HG03139 (cell line): ENCODE data around the gene DHX16.
"Not testable (repeated sequence)": the region's sequence is repeated elsewhere in the genome, so short reads cannot be mapped to it uniquely, and the experiment has no call there.

Experiments
- ATAC-seq: cut with Tn5 transposase; IDR thresholded peaks from one replicate; pipeline ENCODE4 v1.9.1; 2021; ENCODE audit not compliant: unreplicated experiment

DHX16 gene

DNA sequence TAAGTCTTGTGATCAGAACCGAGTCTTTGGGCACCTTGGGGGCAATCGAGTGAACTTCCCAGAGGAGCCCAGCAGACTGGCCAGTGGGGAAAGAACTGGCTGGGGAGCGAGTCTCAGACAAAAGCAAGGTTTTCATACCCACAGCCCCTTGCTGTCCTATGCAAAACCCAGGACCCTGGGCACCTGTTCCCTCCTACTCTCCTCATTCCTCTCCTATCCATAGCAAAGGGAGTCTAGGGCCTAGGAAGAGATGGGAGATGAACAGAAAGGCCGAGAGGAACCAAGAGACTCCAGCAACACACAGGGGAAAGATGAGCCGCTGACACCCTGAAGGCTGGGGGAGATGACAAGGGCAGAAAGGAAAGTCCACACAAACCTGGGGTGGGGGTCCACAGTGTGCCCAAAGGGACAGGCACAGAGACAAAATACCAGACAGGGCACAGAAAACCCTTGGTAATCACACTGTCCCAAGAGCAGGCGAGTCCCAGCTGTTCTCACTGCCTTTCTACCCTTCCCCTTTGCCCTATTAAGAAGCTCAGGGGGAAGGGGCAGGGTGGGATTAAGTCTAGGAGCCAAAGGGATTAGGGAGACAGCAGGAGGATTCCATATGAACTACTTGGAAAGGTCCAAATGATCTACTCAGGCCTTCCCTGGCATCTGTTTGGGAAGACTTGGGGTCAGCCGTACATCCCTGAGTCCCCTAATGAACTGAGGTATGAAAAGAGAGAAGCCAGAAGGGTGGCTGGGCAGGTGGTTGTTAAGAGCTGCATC is 7.1 kb upstream of the DHX16 start:
- ATAC-seq = no peak

DNA sequence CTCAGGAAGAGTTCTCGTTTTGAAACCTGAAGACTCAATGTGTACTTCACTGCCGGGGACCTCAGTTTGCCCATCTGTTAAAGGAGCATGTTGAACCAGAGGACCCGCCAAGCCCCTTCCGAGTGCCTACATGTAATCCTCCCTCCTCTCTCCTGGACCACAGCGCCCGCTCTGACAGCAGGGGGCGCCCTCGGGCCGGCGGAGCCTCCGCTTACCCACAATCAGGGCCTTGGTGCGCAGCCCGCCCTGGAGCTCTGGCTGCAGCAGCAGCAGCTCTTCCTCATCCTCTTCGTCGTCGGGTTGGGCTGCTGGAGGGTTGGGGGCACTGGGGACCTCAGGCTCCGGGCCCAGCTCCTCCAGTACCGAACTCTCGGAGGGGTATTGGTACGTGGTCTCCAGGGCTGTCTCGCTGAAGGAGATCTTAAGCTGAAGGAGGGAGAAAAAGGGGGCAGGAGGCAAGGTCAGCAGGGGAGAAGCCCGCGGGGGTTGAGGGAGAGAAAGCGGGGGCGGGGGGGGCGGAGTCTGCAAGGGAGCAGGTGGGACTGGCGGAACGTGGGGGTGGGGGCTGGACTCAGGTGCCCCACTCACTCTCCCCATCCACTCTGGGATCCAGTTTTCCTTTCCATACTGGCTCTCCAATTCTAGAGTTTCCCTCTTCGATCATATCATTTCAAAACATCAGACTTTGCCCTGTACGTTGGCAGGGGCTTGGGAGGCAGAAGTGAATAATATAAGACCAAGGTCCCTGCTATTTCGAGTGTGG is 6.3 kb upstream of the DHX16 start:
- ATAC-seq = no peak

DNA sequence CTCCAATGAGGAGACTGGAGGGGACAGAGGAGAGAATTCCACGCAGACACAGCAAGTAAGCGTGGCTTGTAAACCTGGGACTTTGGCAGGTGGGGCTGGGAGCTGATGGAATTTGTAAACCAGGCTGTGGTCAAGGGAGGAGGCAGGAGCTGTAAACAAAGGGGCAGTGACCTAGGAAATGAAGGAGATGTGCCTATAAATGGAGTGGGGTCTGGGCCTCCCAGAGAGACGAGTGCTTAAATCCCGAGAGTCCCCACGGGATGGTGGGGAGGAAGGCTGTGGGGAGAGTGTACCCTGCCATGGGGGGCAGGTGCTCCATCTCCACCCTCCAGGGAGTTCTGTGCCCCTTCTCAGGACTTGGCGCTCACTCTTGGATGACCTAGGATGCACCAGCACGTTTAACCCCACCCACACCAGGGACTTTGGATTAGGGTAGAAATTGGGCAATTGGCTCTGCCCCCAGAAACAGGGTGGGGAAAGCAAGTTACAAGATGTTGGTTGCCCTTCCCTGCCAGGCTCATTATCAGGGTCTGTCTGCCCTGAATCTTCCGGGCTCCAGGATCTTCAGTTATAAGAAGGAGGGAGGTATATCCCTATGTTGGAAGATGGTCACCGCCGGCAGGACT is 4.0 kb upstream of the DHX16 start:
- no peak for ATAC-seq

DNA sequence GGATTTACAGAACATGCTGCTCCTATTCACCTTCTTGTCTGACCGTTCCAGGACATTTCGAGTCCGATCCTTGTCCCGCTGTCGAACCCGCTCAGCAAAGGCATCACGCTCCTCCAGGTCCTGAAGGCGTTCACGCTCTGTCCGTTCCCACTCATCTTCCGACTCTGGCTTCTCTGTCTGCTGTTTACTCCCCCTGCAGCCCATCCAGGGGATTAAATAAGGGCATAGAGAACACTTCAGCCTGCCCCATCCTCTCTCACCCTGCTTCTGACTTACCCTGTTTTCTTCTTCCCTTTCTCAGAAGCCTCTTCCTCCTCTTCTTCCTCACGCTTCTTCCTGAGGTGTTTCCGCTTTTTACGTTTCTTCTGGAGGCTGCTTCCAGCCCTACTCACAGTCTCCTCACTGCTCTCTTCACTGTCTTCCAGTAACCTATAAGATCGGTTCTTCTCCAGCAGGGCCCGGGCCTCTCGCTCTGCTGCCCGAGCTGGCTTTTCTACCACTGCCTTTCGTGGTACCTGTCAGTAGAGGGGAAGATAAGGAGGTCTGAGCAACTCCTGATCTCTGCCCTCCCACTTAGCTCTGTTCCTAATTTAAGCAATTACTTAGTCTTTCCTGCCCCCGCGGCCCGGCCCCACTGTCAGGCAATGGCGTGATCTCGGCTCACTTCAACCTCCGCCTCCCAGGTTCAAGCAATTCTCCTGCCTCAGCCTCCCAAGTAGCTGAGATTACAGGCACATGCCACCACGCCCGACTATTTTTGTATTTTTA is 1.9 kb downstream of the DHX16 start:
- no peak for ATAC-seq

- ATAC-seq = not testable (repeated sequence)
These were observed 6.5 kb downstream of the DHX16 start for GRCh38 chr6:30666300-30666699.

GRCh38 chr6:30664994-30665767 is 7.6 kb downstream of the DHX16 start:
- no peak for ATAC-seq

DNA sequence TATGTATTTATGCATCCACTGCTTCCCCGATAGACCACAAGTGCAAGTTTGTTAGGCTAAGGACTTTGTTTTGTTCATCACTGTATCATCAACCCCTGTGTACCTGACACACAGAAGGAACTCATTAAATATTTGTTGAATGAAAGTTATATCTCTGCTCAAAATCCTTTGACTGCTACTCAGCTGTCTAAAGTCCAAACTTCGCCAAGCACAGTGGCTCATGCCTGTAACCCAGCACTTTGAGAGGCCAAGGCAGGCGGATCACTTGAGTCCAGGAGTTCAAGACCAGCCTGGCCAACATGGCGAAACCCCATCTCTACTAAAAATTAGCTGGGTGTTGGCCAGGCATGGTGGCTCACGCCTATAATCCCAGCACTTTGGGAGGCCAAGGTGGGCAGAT is 14.9 kb downstream of the DHX16 start:
- ATAC-seq = not testable (repeated sequence)

DNA sequence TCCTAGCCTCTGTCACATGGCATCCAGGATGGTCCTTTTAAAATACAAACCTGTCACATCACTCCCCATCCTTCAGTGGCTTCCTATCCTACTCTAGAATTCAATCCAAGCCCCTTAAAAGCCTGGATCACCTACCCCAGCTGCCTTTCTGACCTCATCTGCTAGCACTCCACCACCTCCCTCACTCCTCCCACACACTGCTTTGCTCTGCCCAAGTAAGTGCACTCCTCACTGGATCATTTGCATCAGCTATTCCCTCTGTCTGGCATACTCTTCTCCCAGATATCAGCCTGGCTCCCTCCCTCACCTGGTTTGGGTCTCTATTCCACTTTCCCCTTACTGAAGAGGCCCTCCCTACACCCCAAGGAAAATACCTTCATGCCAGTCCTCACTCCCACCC is 15.4 kb downstream of the DHX16 start:
- no peak for ATAC-seq

DNA sequence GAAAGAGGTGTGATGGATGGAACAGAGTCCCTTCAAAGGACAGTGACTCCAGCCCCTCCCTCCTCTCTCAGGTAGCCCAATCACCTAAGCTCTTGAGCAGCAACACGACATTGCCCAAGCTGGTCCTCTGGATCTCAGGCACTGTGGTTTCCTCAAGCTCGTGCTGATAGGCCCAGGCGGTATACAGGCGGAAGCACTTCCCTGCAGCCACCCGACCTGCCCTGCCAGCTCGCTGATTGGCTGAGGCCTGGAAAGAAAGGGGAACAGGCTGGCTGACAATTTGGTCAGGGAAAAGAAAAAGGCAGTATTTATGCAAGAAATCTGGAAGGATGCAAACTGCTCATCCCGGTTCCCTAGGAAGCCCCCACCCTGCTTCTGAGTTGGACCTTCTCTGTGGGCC is 16.3 kb downstream of the DHX16 start:
- no peak for ATAC-seq

DNA sequence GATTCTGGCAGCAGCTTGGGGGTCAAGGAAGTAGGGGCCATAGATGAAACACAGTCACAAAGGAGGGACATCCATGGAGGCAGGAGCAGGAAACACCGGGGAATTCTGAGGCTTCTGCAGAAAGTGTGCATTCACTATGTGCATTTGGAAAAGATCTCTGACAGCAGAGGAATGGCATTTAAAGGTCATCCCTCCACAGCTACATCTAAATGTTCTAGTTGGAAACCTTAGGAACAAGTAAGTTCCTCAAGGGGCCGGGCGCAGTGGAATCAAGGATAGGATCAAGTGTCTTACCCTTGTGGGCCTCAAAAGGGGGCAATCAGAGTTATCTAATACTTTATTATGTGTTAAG is 17.1 kb downstream of the DHX16 start:
- ATAC-seq = no peak

- ATAC-seq = no peak
These were observed 17.7 kb downstream of the DHX16 start for GRCh38 chr6:30654798-30655742.

GRCh38 chr6:30651143-30651542 is 21.7 kb downstream of the DHX16 start:
- no peak for ATAC-seq

DNA sequence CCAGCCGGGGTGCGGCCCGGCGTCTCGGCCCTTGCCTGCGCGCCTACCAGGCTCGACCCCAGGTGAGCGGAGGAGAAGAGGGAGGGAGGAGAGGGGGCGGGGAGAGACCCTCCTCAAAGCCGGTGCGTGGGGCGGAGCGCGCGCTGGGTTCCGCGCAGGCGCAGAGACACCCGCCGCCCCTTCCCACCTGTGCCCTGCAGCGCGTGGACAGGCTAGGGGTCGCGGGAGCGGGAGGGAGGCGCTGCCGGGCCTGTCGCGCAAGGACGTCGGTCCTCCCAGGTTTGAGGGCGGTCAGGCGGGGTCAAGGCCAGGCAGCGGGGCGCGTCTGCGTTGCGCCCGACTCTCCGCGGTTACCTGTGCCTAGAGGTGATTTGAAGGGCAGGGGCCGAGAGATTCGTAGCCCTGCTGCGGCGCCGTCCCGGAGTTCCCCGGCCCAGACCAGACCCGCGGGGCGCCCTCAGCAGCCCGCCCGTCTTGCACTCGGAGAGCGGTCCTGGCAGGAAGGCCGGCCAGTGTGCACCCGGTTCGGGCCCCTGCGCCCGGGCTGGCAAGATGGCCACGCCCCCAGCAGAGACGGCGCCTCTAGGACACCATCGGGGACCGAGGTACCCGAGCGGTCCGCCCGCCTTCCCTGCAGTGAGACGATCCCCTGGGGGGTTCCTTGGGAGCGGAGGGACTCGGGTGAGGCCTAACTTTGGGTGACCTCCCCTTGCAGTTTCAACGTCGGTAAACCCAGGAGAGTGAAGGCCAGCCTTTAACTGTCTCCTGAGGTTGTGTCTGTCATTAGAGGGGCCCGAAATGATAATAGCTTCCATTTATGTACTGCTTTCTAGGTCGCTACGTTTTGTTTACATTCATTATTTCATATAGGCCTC is 25.3 kb downstream of the DHX16 start:
- ATAC-seq = peak; percentile 53

DNA sequence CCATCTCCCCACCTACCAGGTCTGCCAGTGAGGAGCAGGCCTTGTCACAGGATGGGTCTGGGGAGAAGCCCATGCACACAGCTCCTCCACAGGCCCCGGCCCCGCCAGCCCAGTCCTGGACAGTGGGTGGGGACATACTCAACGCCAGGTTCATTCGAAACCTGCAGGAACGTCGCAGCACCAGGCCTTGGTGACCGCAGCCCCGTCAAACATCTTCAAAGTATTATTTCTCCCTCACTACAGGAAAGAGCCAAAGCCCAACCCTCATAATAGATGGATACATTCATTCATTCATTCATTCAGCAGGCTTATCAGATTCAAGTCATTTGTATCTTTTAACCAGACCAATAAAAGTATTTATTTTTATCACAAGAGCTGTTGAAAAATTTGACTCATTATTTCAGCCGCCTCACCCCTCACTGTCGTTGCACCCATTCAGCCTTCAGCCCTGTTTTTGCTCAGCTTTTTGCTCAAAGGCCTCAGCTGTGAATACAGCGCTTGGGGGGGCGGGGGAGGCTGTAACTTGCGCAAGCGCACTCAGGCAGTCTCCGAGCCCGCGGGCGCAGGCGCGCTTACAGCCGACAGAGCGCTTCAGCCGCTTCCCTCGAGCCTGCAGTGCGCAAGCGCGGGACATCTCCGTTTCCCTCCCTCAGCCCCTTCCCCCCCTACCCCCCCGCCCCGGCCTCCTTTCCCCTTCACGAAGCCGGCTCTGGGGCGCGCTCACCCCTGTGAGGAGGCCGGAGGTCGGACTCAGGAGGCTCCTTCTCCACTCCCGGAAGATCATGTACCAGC is 26.2 kb downstream of the DHX16 start, which contains the start of gene C6orf136:
C6orf136 (plus strand) TSS at position 684 of the 792 bp plus-strand sequence; CDS start at position 783, 99 bp downstream.
- ATAC-seq = peak; percentile 47

DNA sequence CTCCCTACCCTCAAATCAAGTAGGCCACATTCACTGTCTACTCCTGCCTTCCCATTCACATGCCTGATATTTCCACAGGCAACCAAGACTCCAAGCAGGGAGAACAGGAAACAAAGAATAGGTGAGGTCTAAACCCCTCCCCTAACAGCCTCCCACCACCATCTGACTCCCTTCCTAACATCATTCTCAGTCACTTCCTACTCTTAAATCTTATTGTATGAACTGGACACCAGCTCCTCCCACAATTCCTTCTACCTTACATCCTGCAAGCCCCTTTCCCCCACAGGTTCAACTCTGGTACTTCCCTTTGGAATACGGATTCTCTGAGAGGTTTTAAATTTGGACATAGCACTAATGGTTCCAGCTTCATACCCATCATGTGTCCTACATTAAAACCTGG is 26.8 kb downstream of the DHX16 start:
- ATAC-seq = no peak

DNA sequence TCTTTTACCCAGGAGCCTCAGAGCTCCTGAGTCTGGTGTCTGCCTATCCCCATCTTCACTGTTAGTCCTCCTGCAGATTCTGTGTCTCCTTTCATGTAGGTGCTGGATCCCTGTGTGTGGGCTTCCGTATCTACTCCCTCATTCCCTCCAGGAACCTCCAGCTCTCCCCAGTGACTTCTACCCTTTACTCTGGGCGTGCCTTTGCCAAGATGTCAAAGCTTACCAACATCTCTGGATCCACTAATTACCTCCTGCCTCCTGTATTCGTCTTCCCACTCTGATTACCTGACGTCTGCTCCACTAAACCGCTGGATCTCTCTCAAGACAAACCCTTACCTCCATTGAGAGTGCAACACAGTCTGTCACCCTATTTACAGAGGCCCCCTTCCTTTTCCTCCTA is 28.0 kb downstream of the DHX16 start:
- ATAC-seq = no peak

DNA sequence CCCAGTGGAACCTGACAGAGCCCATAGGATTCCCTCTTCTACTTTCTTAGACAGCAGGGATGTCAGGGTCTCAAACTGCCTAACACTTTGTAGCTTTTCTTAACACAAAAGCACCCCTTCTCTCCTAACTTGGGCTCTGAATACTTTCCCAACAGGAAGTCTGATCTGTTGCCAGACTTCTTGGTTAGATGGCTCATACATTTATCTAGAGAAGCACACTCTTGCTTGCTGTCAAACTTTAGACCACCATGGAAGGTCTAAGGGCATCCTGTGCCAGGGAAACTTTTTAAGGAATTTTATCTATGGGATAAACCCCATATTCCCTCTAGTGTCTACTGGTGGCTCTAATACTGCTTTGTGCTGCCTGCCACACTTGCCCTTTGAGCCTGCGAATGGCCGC is 29.1 kb downstream of the DHX16 start:
- no peak for ATAC-seq

DNA sequence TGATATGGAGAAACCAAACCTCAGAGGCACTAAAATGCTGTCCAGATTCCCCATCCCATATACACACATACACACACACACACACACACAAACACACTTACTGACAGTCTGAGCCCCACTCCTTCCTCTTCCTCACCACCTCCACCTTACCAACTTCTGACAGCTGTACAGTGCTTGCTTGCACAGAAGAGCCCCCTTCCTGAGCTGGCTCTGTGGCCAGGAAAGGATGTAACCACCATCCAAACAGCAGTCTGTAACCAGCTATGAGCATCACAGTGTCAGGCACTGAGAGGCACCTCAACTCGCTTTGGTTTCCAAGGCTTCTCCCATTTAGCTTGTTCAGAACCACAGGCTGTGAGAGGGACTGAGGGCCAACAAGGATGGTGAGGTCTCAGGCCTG is 31.8 kb downstream of the DHX16 start:
- no peak for ATAC-seq
